Nucleus accumbens (tissue), 56 donors: ENCODE data around the gene TGOLN2.

Experiments used
- DNase-seq, 56 donors: peaks; one replicate each; lab custom pipeline; 2025; lab: John Stamatoyannopoulos, UW

Gene TGOLN2

GRCh38 chr2:85272357-85272756 lies 55.4 kb downstream of the TGOLN2 start:
- no peak for DNase-seq

GRCh38 chr2:85269959-85270358 lies 57.8 kb downstream of the TGOLN2 start:
- DNase-seq = no peak
